ENCODE measurements around the gene ETS2. TPM values are rescaled to one million over a fixed set of nuclear protein-coding genes. Genes with fewer than 3 reads are reported as not detected.

ETS2 gene
- total RNA-seq, 1 experiment from 2014 or later, result 127 TPM

GRCh38 chr21:38838598-38839327 lies 33.0 kb downstream of the ETS2 start:
- intact Hi-C loops (cut with micrococcal nuclease), result loop anchor here (1.0 kb wide), 1 partner anchor 27 kb away; no protein-coding TSS in a partner anchor
- Histone ChIP-seq H4K20me1 (ENCODE audit: low read length) (no peaks in the 10 kb centered on the region), H3F3A (ENCODE audit: low read length, unreplicated experiment) (peaks cover 12% of the 10 kb centered on the region), H3K27ac (ENCODE audit: low read length) (peak overlapping the region; percentile 85), H3K4me1 (ENCODE audit: insufficient read depth, low read length) (peaks cover 34% of the 10 kb centered on the region), H3K4me2 (ENCODE audit: low read length) (peak overlapping the region; percentile 66), H2AFZ (ENCODE audit: low read length) (peak overlapping the region; percentile 19), H3K9ac (ENCODE audit: low read length) (peak overlapping the region; percentile 48), H3K9me3 (ENCODE audit: low read length) (no peaks in the 10 kb centered on the region), H3K79me2 (ENCODE audit: low read length) (no peaks in the 10 kb centered on the region), H3K4me3 (ENCODE audit: low read length) (0 out of 2 replicates have a peak overlapping the region, but pooled peaks have one; percentile 15), H3K36me3 (ENCODE audit: low read depth, low read length) (no peaks in the 10 kb centered on the region), H3K27me3 (ENCODE audit: low read length) (no peaks in the 10 kb centered on the region), H3K9me2 (replicated peaks; ENCODE audit: low read length) (no peaks in the 10 kb centered on the region)
- BruUV-seq (replicated peaks), result no TSS peak
- POLR2A ChIA-PET (ENCODE audit: unreplicated experiment), result interaction anchor here (1.1 kb wide), 1 partner anchor 31 kb away, joined by 4 read pairs; no protein-coding TSS in a partner anchor
- no peak for TF ChIP-seq CTCF (conservative IDR thresholded peaks at IDR 0.05; ENCODE audit: low read depth, low read length)
- TF ChIP-seq EZH2phosphoT487 (IDR thresholded peaks at IDR 0.05; ENCODE audit: borderline replicate concordance, low read length), result no peak
- DNase-seq, result no peak
- CTCF ChIA-PET, result interaction anchor here (0.8 to 0.9 kb wide), 2 partner anchors 15 to 31 kb away, joined by 3 to 5 read pairs; no protein-coding TSS in a partner anchor
- peak; percentile 62 for ATAC-seq

- Histone ChIP-seq H3K4me2 (ENCODE audit: low read length) (peak overlapping the region; percentile 66), H2AFZ (ENCODE audit: low read length) (peak overlapping the region; percentile 52), H3K27ac (ENCODE audit: low read length) (peak overlapping the region; percentile 85), H3F3A (ENCODE audit: low read length, unreplicated experiment) (peaks cover 12% of the 10 kb centered on the region), H3K9ac (ENCODE audit: low read length) (peak overlapping the region; percentile 58), H3K9me2 (replicated peaks; ENCODE audit: low read length) (no peaks in the 10 kb centered on the region), H4K20me1 (ENCODE audit: low read length) (no peaks in the 10 kb centered on the region), H3K36me3 (ENCODE audit: low read depth, low read length) (no peaks in the 10 kb centered on the region), H3K79me2 (ENCODE audit: low read length) (no peaks in the 10 kb centered on the region), H3K9me3 (ENCODE audit: low read length) (no peaks in the 10 kb centered on the region), H3K4me1 (ENCODE audit: insufficient read depth, low read length) (peaks cover 38% of the 10 kb centered on the region), H3K4me3 (ENCODE audit: low read length) (0 out of 2 replicates have a peak overlapping the region, but pooled peaks have one; percentile 15), H3K27me3 (ENCODE audit: low read length) (no peaks in the 10 kb centered on the region)
- ChIA-PET POLR2A (ENCODE audit: unreplicated experiment) (interaction anchor here (0.6 to 1.1 kb wide), 2 partner anchors 32 to 1326 kb away, joined by 4 to 5 read pairs; no protein-coding TSS in a partner anchor), CTCF (interaction anchor here (0.8 to 0.9 kb wide), 2 partner anchors 14 to 32 kb away, joined by 3 to 5 read pairs; no protein-coding TSS in a partner anchor)
- BruUV-seq (replicated peaks), result TSS peak; percentile 97
- TF ChIP-seq EZH2phosphoT487 (IDR thresholded peaks at IDR 0.05; ENCODE audit: borderline replicate concordance, low read length) (no peak), EZH2 (IDR thresholded peaks at IDR 0.05; ENCODE audit: low read length, unreplicated experiment) (no peak), CTCF (conservative IDR thresholded peaks at IDR 0.05; ENCODE audit: low read depth, low read length) (no peak)
- peak; percentile 95 for DNase-seq
- intact Hi-C loops (cut with micrococcal nuclease), result loop anchor here (1.0 kb wide), 1 partner anchor 28 kb away; no protein-coding TSS in a partner anchor
- ATAC-seq, result peak; percentile 92
Observed at GRCh38 chr21:38839328-38840286, 33.9 kb downstream of the ETS2 start.
